GM04503 (cell line): Measurements from ENCODE around the gene WWC2.
"Not testable (repeated sequence)": the region's sequence is repeated elsewhere in the genome, so short reads cannot be mapped to it uniquely, and the experiment has no call there.

ENCODE experiments used
- DNase-seq: peaks from one replicate; pipeline ENCODE4 v3.0.0-alpha.2; 2012; ENCODE audit warnings: low read depth

The WWC2 gene

GRCh38 chr4:183299464-183299863, 200.4 kb downstream of the WWC2 start:
- DNase-seq, result no peak

- DNase-seq, result no peak
Measured at GRCh38 chr4:183300070-183300469, 201.0 kb downstream of the WWC2 start.

DNA sequence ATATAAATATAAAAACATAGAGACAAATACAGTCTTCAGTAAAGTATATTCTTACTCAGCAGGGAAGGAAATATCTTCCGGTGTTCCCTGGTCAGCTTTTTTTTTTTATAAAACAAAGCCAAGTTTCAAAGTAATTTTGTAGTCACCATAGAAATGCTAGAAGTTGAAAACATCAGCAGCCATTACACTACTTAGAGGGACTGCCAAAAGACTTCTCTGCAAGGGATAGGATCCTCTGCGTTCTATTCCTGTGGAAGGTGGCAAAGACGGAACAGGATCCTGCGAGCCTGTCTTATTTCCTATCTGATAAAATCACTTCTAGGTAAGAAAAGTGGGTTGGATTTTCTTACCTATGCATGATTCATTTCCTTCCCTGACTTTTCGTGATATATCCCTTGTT, 201.6 kb downstream of the WWC2 start:
- DNase-seq, result no peak

DNA sequence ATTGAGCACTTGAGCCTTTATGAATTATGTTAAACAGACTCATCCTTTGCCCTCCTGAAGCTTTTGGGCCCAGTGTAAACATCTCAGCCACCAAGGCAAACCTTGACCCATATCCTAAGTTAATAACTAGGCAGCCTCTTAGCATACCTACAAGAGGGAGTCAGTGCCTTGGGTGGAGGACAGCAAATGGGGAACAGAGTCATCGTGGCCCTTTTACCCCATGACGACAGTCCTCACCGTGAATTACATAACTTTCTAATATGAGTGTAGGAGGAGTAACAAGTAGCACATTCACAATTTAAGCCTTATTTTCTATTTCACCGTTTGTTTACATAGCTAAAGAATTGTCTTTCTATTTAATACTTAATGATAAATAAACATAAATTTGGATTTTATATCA, 204.2 kb downstream of the WWC2 start:
- DNase-seq, result no peak

DNA sequence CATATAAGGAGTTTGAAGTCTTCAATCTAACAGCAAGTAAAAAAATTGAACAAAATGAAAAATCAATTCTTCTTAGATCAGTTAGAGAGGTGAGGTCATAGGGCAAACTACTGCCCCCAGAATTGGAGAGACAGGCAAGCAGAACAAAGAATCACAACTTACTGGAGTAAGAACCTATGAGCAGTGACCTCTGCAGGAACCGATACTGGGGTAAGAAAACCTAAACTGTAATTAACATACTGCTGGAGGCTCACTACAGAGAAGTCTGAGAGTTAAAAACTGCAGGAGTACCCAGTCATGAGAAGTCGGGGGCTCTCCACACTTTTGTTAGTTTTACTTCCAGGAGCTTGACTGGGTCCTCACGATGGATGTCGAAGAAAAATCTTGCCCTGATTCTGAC, 205.0 kb downstream of the WWC2 start:
- no peak for DNase-seq

- DNase-seq, result no peak
Measured at GRCh38 chr4:183304538-183304937, 205.5 kb downstream of the WWC2 start.

- no peak for DNase-seq
Measured at GRCh38 chr4:183306811-183307210, 207.8 kb downstream of the WWC2 start.

- no peak for DNase-seq
Measured at GRCh38 chr4:183312841-183313240, 213.8 kb downstream of the WWC2 start.

- no peak for DNase-seq
Measured at GRCh38 chr4:183314336-183314735, 215.3 kb downstream of the WWC2 start.

GRCh38 chr4:183314806-183315205, 215.7 kb downstream of the WWC2 start:
- no peak for DNase-seq

GRCh38 chr4:183318656-183319055, 219.6 kb downstream of the WWC2 start:
- no peak for DNase-seq

DNA sequence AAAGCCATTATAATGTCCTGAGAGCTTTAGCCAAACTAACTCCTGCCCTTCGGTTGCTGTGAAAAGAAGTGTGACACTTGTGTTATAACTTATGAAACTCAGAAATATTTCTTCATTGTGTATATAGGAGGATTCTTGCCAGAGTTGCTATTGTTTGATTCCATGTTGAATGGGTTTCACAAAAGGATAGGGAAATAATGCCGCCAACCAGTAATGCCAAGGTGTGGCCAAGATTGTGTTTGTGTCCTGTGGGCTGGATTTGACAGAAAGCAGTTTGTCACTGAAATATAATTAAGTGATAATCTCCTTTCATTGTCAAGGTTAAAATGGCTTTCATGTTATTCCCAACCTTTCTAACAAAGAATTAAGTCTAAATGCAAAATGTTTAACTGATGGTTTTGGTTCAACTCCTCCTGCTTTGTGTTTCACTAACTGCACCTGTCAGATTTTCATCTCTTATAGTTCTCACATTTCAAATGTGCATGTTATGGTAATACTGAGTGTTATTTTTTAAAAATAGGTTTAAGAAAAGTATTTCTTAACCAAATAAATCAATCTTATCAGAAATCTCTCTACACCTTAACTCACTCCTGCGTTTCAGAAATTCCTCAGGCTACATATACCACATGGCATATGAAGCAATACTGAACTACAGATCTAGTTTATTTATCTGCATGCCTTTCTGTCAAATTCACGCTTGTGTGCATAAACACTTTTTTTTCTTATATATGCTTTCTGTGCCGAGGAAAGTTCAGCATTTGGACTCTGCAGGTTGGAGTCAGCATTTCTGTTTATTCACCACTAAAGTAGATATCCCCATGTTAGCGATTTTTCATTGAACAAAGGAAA, 221.4 kb downstream of the WWC2 start, which contains the start of gene CLDN22:
Gene CLDN22 (minus strand): TSS at position 66 of the 849 bp plus-strand sequence. CDS start 58 bp downstream, at position 8.
- no peak for DNase-seq

DNA sequence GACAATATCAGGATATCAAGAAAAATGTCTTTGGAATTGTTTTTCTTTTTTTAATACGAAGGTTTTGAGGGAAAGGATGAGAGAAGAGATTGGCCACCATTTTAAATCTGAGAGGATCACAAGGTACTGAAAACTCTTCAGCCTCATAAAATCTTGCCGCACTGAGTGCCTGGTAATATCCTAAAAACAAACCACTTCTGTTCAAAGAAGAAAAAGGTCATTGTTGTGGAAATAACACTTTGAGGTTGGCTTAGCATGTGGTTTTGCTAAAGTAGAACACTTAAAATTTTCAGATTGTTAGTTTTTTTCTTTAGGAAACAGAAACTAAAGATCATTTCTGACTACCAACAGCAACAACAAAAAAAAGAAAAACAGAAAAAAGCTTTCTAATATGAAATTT, 222.0 kb downstream of the WWC2 start:
- DNase-seq, result no peak

GRCh38 chr4:183321516-183321915, 222.5 kb downstream of the WWC2 start:
- DNase-seq, result no peak

DNA sequence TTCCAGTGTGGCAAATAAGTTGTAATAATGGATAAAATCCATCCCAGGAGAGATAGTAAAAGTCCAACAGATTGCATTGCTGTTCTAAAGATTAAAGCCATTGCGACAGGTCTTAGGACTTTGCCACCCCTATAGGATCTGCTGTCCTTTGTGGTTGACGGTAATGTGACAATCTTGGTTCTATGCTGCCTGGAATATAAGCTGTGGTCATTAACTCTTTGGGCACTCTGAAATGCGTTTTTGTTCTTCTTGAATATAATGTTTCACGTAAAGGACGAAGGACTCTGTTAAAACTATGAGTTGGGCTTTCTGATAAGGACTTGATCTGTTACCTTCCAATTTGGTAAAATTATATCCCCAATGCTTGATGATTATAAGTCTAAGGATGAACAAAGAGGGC, 223.3 kb downstream of the WWC2 start, which contains the start of gene CLDN24:
Gene CLDN24 (minus strand): TSS at position 101 of the 400 bp plus-strand sequence. CDS start 0 bp downstream, at position 101.
- no peak for DNase-seq

DNA sequence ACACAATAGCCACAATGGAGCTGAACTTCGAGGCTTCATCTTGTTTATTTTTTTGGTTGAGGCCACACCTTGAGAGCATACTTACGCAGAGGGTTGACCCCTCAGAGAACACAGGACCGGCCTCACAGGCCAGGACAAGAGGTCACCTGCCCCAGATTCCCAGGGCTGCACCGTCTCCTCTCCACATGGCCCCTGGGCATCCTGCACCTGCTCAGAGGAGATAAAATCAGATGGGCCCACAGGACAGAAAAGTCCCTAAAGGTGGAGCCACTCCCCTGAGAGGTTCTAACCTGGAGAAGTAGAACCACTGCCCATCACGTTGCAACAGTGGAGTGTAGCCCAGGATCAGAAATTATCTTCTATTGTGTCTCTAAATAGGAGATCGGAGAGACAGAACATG, 224.2 kb downstream of the WWC2 start:
- no peak for DNase-seq

- DNase-seq, result not testable (repeated sequence)
Measured at GRCh38 chr4:183324056-183324455, 225.0 kb downstream of the WWC2 start.

GRCh38 chr4:183324619-183325018, 225.6 kb downstream of the WWC2 start:
- DNase-seq, result no peak

GRCh38 chr4:183326387-183326786, 227.3 kb downstream of the WWC2 start:
- DNase-seq, result not testable (repeated sequence)

DNA sequence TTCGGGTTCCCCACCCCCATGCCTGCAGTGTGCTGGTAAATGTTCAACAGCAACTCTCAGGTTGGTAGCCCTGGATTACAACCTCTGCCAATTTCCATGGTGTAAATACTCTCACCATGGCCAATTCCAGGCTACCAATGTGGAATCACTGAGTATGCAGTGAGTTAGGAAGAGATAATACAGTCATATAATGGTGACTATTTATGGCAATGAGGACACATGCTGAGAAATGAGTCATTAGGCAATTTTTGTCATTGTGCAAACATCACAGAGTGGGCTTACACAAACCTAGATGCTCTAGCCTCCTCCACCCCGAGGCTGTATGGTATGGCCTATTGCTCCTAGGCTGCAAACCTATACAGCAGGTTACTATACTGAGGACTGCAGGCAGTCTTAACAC, 227.8 kb downstream of the WWC2 start:
- DNase-seq, result no peak

- no peak for DNase-seq
Measured at GRCh38 chr4:183327827-183328226, 228.8 kb downstream of the WWC2 start.

DNA sequence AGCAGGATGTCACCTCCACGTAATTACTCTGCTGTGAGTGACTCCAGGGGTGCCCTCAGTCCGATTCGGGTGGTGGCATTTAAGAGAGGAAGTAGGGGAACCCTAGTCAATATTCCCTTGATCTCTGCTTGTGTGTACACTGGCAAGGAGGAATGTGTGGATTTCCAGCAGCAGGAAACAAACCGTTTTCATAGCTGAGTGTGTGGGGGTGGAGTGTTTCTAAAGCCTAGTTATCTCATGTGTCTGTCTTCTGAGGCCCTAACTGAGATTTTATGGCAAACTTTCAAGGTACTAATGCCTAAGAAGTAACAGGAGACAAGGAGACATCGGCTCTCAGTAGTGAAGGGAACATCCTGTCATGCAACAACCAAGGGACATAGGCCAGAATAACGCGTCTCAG, 229.8 kb downstream of the WWC2 start:
- DNase-seq, result no peak

DNA sequence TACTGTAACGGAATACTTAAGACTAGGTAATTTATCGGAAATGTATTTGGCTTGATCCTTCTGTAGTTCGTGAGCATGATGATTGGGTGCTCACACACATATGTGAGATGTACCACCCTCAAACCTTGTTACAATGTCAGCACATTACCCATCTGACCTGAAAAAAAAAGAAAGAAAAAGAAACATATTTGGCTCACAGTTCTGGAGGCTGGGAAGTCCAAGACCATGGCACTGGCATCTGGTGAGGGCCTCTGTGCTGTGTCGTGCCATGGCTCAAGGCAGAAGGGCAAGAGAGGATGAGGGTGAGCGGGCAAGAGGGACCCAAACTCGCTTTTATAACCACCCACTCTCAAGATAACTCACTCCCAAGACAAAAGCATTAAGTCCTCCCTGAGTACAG, 230.2 kb downstream of the WWC2 start:
- DNase-seq, result no peak
